Measurements from ENCODE around the gene MDGA2.
"Not testable (repeated sequence)": the region's sequence is repeated elsewhere in the genome, so short reads cannot be mapped to it uniquely, and the experiment has no call there.

Gene MDGA2

DNA sequence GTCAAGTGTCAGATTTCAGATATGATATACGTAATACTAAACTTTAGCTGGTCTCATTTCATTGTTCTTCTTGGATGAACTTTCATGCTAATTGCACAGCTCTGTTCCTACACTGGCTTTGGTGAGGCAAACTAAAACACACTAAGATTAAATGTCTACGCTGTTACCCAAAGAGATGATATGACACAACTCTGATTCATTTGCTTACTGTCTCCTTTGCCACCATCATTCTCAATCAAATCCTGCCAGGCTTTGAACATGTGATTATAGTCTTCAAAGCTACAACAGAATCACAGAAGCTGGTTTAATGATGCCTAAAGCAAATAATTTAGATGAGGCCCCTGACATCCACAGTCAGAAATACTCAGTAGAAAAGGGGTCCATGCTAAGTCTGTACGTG is 37.7 kb downstream of the MDGA2 start:
- ChIA-PET POLR2A (no interaction called here), CTCF (no interaction called here)
- DNase-seq (ENCODE audit: extremely low spot score) = no peak
- TF ChIP-seq, protein P1, sequence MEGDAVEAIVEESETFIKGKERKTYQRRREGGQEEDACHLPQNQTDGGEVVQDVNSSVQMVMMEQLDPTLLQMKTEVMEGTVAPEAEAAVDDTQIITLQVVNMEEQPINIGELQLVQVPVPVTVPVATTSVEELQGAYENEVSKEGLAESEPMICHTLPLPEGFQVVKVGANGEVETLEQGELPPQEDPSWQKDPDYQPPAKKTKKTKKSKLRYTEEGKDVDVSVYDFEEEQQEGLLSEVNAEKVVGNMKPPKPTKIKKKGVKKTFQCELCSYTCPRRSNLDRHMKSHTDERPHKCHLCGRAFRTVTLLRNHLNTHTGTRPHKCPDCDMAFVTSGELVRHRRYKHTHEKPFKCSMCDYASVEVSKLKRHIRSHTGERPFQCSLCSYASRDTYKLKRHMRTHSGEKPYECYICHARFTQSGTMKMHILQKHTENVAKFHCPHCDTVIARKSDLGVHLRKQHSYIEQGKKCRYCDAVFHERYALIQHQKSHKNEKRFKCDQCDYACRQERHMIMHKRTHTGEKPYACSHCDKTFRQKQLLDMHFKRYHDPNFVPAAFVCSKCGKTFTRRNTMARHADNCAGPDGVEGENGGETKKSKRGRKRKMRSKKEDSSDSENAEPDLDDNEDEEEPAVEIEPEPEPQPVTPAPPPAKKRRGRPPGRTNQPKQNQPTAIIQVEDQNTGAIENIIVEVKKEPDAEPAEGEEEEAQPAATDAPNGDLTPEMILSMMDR (IDR thresholded peaks at IDR 0.05; ENCODE audit: control extremely low read depth, extremely low read depth, low read depth, missing control alignments) = no peak

DNA sequence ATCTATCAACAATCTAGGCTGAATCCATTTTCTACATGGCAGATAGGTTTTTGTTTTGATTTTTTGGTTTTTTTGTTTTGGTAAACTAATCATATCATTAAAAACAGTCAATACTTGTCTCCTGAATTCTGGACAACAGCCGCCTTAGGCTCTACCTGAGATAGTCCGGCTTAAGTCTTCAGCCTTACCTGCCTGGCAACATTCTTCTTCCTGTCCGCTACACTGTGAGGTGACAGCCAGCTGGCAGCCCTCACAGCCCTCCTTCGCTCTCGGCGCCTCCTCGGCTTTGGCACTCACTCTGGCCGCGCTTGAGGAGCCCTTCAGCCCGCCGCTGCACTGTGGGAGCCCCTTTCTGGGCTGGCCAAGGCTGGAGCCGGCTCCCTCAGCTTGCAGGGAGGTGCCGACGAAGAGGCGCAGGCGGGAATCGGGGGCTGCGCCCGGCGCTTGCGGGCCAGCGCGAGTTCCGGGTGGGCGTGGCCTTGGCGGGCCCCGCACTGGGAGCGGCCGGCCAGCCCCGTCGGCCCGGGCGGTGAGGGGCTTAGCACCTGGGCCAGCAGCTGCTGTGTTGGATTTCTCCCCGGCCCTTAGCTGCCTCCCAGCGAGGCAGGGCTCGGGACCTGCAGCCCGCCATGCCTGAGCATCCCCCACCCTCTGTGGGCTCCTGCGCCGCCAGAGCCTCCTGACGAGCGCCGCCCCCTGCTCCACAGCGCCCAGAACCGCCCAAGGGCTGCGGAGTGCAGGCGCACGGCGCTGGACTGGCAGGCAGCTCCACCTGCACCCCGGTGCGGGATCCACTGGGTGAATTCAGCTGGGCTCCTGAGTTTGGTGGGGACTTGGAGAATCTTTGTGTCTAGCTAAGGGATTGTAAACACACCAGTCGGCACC is 49.0 kb downstream of the MDGA2 start:
- ChIA-PET POLR2A (no interaction called here), CTCF (interaction anchor here (1.0 kb wide), 1 partner anchor 35 kb away, joined by 3 read pairs; no protein-coding TSS in a partner anchor)
- DNase-seq (ENCODE audit: extremely low spot score) = no peak
- TF ChIP-seq, protein P1 (IDR thresholded peaks at IDR 0.05; ENCODE audit: control extremely low read depth, extremely low read depth, low read depth, missing control alignments) = no peak

DNA sequence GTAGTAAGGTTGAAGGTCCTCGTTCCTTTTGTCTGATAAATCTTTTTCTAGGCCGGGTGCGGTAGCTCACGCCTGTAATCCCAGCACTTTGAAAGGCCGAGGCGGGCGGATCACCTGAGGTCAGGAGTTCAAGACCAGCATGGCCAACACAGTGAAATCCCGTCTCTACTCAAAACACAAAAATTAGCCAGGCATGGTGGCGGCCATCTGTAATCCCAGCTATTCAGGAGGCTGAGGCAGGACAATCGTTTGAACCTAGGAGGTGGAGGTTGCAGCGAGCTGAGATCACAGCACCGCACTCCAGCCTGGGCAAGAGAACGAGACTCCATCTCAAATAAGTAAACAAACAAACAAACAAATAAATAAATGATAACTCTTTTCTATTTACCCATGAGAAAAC is 51.3 kb downstream of the MDGA2 start:
- POLR2A ChIA-PET; DNase-seq (ENCODE audit: extremely low spot score): not testable (repeated sequence)
- CTCF ChIA-PET = interaction anchor here (0.9 kb wide), 1 partner anchor 11 kb away, joined by 3 read pairs; no protein-coding TSS in a partner anchor

DNA sequence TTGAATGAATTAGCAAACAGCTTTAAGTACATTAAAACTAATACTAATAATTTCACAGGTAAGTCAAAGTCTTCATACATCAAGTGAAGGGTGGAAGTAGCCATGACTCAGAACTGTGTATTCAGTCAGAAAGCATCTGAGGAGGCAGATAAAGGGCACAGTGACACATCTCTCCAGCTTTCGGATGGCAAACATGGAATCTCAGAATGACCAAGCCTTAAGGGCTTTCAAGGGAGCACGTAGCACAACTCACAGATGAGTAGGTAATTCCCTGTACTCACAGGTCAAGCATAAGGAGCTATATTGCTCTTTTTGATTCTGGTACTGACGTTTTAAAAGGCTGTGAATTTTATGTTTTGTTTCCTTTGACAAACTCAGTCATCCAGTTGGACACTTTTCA is 56.0 kb downstream of the MDGA2 start:
- ChIA-PET CTCF (no interaction called here), POLR2A (no interaction called here)
- TF ChIP-seq, protein P1 (IDR thresholded peaks at IDR 0.05; ENCODE audit: control extremely low read depth, extremely low read depth, low read depth, missing control alignments) = no peak
- no peak for DNase-seq (ENCODE audit: extremely low spot score)

DNA sequence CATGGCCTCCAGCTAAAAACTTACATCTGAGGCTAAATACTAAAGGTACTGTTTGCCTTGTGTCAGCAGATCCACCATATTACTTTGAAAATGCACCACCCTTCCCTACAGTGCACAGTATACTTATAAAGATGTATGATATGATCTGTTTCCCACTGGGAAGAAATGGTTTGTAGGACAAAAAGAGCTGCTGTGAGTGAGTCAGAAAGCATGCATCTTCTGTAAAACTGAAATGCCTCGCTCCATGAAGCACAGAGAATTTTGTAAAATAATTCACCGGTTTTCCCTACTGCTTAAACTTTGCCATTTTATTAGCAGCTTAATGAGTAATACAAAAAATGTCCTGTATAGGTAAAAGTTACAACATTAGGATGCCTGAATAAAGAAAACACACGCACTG is 68.8 kb downstream of the MDGA2 start:
- ChIA-PET CTCF (interaction anchor here (1.1 kb wide), 1 partner anchor 10 kb away, joined by 4 read pairs; no protein-coding TSS in a partner anchor), POLR2A (interaction anchor here (0.6 kb wide), 1 partner anchor 9 kb away, joined by 3 read pairs; no protein-coding TSS in a partner anchor)

DNA sequence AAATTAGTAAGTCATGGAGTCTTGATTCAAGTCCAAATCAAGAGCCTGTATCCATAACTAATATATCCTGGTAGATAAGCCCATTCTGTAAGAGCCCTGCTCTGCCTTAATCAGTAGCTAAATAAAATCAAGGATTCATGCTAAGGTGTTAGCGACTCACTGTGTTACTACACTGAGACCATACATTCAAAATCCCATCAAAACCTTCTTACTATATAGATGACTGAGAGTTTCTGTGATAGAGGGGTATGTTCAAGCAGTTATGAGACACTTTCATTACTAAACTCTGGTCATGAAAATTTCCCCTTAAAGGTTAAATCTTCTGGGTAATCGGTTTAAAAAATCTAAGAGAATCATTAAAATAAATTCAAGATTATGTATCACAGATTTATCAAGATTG is 78.5 kb downstream of the MDGA2 start:
- TF ChIP-seq, protein P1 (IDR thresholded peaks at IDR 0.05; ENCODE audit: control extremely low read depth, extremely low read depth, low read depth, missing control alignments) = no peak
- ChIA-PET CTCF (interaction anchor here (1.2 to 1.7 kb wide), 2 partner anchors 10 kb away, joined by 3 to 4 read pairs; no protein-coding TSS in a partner anchor), POLR2A (no interaction called here)
- no peak for DNase-seq (ENCODE audit: extremely low spot score)

More for the DNA sequence above, 68.8 kb downstream of the MDGA2 start:
- DNase-seq (ENCODE audit: extremely low spot score) = no peak
- TF ChIP-seq, protein P1 (IDR thresholded peaks at IDR 0.05; ENCODE audit: control extremely low read depth, extremely low read depth, low read depth, missing control alignments) = no peak

DNA sequence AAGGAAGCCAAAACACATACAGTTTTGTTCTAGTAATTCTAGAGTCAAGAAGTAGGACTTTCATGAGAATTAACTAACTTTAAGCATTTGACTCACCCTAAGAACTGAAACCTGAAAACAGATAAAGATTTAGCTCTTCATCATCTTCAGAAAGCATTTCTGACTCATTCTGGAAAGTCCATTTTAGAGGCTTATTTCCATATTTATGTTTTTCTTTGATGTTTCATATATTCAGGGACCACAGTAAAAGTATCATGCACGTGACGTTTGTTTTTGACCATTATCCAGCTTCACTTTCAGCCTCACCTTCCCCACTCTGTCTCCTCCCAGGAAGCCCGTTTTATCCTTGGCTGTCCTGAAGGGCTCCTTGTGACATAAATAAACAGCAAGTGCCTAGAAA is 79.2 kb downstream of the MDGA2 start:
- TF ChIP-seq, protein P1 (IDR thresholded peaks at IDR 0.05; ENCODE audit: control extremely low read depth, extremely low read depth, low read depth, missing control alignments) = no peak
- CTCF ChIA-PET = interaction anchor here (1.2 to 1.7 kb wide), 2 partner anchors 9 to 10 kb away, joined by 3 to 4 read pairs; no protein-coding TSS in a partner anchor
- DNase-seq (ENCODE audit: extremely low spot score) = no peak
- POLR2A ChIA-PET = no interaction called here

All from GM10248 (cell line).